Gastroesophageal sphincter (tissue), 3 donors: Measurements from ENCODE around the gene UST.

ENCODE experiments used
- CTCF ChIP-seq, 4 experiments: fragments of 200-600 bp in 2 of 4; fragments of 450-650 bp in 2 of 4; sonication (generic) in 1 of 4; IDR thresholded peaks; one replicate each; pipeline ENCODE4 v1.5.1; 2017 to 2019; ENCODE audit warnings: antibody characterized with exemption in 4 of 4, mild to moderate bottlenecking in 2 of 4, moderate library complexity in 2 of 4
- EP300 ChIP-seq: sonication (generic); formaldehyde crosslinking; IDR thresholded peaks from one replicate; pipeline ENCODE4 v1.6.1; 2017; ENCODE audit warnings: antibody characterized with exemption, mild to moderate bottlenecking
- POLR2A ChIP-seq, 2 donors: fragments of 450-650 bp; IDR thresholded peaks; one replicate each; pipeline ENCODE4 v1.6.1; 2017; ENCODE audit warnings: antibody characterized with exemption in 2 of 2, mild to moderate bottlenecking in 2 of 2, moderate library complexity in 1 of 2

GRCh38 chr6:149108749-149109100, 361.9 kb downstream of the UST start:
- TF ChIP-seq CTCF (IDR thresholded peaks at IDR 0.05) (no peak), EP300 (no peak), POLR2A (IDR thresholded peaks at IDR 0.05) (no peak)
